Loucy (cell line): Measurements from ENCODE around the gene ABCC11.

Source experiments
- H2AFZ ChIP-seq: fragments of 200-600 bp; sonication (generic); 2 replicates; pipeline ENCODE4 v1.6.0; 2016; ENCODE audit warnings: antibody characterized with exemption, mild to moderate bottlenecking, low read length, moderate library complexity
- H3F3A ChIP-seq: fragments of 200-600 bp; 2 replicates; pipeline ENCODE4 v1.6.0; 2016; ENCODE audit warnings: antibody characterized with exemption, low read depth, mild to moderate bottlenecking
- H3K27me3 ChIP-seq: fragments of 200-600 bp; sonication (generic); 2 replicates; pipeline ENCODE4 v1.6.1; 2014; ENCODE audit warnings: low read length, mild to moderate bottlenecking; ENCODE audit not compliant: insufficient read depth, poor library complexity, severe bottlenecking
- H3K36me3 ChIP-seq: fragments of 200-600 bp; sonication (generic); 2 replicates; pipeline ENCODE4 v1.6.1; 2016; ENCODE audit warnings: low read length; ENCODE audit not compliant: insufficient read depth
- H3K4me1 ChIP-seq: fragments of 200-600 bp; sonication (generic); 2 replicates; pipeline ENCODE4 v1.5.1; 2014; ENCODE audit warnings: low read length, mild to moderate bottlenecking; ENCODE audit not compliant: insufficient read depth, poor library complexity, severe bottlenecking
- H3K4me2 ChIP-seq: fragments of 200-600 bp; sonication (generic); 2 replicates; pipeline ENCODE4 v1.6.0; 2014; ENCODE audit warnings: antibody characterized with exemption, low read length, low read depth, mild to moderate bottlenecking; ENCODE audit not compliant: poor library complexity, severe bottlenecking
- H3K4me3 ChIP-seq: fragments of 200-600 bp; sonication (generic); 2 replicates; pipeline ENCODE4 v1.5.1; 2014; ENCODE audit warnings: low read length, mild to moderate bottlenecking, mixed read lengths; ENCODE audit not compliant: poor library complexity, severe bottlenecking
- H3K79me2 ChIP-seq: fragments of 200-600 bp; sonication (generic); 2 replicates; pipeline ENCODE4 v1.6.1; 2014; ENCODE audit warnings: low read length; ENCODE audit not compliant: insufficient read depth
- H3K9ac ChIP-seq: fragments of 200-600 bp; sonication (generic); 2 replicates; pipeline ENCODE4 v1.6.0; 2014; ENCODE audit warnings: mild to moderate bottlenecking, low read depth, low read length, moderate library complexity; ENCODE audit not compliant: poor library complexity, severe bottlenecking
- H3K9me2 ChIP-seq: fragments of 200-600 bp; sonication (generic); replicated peaks from 2 replicates; pipeline ENCODE4 v1.6.1; 2016; ENCODE audit warnings: low read depth, low read length, mixed read lengths
- H3K9me3 ChIP-seq: fragments of 200-600 bp; sonication (generic); 2 replicates; pipeline ENCODE4 v1.6.1; 2014; ENCODE audit warnings: mild to moderate bottlenecking, antibody characterized with exemption, low read length, low read depth; ENCODE audit not compliant: insufficient read depth
- H4K20me1 ChIP-seq: fragments of 200-600 bp; sonication (generic); 2 replicates; pipeline ENCODE4 v1.6.0; 2014; ENCODE audit warnings: antibody characterized with exemption, low read length, mild to moderate bottlenecking; ENCODE audit not compliant: insufficient read depth, poor library complexity, severe bottlenecking
- EZH2phosphoT487 ChIP-seq: fragments of 200-600 bp; IDR thresholded peaks from 2 replicates; pipeline ENCODE4 v1.6.1; 2018; ENCODE audit warnings: antibody characterized with exemption, mild to moderate bottlenecking, moderate library complexity, borderline replicate concordance
- TF ChIP-seq, protein P1 (sequence below): fragments of 200-600 bp; sonication (generic); conservative IDR thresholded peaks from 2 replicates; pipeline ENCODE4 v1.5.1; 2014; ENCODE audit warnings: mild to moderate bottlenecking, antibody characterized with exemption, low read length

ABCC11 gene

GRCh38 chr16:48223490-48223889 is 23.8 kb downstream of the ABCC11 start:
- Histone ChIP-seq H3F3A (no peaks in the 10 kb centered on the region), H2AFZ (no peak overlapping the region), H3K4me3 (no peak overlapping the region), H3K4me1 (no peaks in the 10 kb centered on the region), H3K9me2 (no peaks in the 10 kb centered on the region), H3K4me2 (no peak overlapping the region), H3K9ac (no peak overlapping the region), H3K36me3 (no peaks in the 10 kb centered on the region), H3K9me3 (no peaks in the 10 kb centered on the region), H3K27me3 (no peaks in the 10 kb centered on the region), H3K79me2 (no peaks in the 10 kb centered on the region), H4K20me1 (no peaks in the 10 kb centered on the region)
- TF ChIP-seq, protein P1, sequence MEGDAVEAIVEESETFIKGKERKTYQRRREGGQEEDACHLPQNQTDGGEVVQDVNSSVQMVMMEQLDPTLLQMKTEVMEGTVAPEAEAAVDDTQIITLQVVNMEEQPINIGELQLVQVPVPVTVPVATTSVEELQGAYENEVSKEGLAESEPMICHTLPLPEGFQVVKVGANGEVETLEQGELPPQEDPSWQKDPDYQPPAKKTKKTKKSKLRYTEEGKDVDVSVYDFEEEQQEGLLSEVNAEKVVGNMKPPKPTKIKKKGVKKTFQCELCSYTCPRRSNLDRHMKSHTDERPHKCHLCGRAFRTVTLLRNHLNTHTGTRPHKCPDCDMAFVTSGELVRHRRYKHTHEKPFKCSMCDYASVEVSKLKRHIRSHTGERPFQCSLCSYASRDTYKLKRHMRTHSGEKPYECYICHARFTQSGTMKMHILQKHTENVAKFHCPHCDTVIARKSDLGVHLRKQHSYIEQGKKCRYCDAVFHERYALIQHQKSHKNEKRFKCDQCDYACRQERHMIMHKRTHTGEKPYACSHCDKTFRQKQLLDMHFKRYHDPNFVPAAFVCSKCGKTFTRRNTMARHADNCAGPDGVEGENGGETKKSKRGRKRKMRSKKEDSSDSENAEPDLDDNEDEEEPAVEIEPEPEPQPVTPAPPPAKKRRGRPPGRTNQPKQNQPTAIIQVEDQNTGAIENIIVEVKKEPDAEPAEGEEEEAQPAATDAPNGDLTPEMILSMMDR = no peak
- no peak for TF ChIP-seq EZH2phosphoT487

DNA sequence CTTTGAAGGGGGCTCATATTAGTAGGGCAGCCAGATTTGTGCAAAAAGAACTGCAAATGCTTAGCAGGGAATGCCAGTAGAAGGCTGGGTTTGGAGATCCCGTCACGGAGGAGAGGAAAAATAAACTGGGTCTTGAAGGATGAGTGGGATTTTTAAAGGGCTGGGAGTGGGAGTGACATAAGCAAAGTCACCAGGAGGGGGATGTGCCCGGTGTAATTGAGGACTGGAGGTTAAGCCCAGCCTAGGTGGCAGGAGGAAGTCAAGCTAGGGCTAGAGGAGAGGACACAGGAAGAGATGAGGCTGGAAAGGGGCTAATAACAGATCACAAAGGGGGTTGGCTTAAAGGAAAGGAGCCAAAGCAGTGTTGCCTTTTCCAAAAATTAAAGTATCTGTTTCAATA is 26.4 kb downstream of the ABCC11 start:
- Histone ChIP-seq H3K4me1 (no peaks in the 10 kb centered on the region), H3F3A (no peaks in the 10 kb centered on the region), H3K27me3 (peaks cover under 1% of the 10 kb centered on the region), H4K20me1 (no peaks in the 10 kb centered on the region), H2AFZ (no peak overlapping the region), H3K4me2 (no peak overlapping the region), H3K9me2 (no peaks in the 10 kb centered on the region), H3K9me3 (no peaks in the 10 kb centered on the region), H3K79me2 (no peaks in the 10 kb centered on the region), H3K36me3 (no peaks in the 10 kb centered on the region), H3K9ac (no peak overlapping the region), H3K4me3 (no peak overlapping the region)
- TF ChIP-seq, protein P1 = no peak
- no peak for TF ChIP-seq EZH2phosphoT487

GRCh38 chr16:48218473-48218872 is 28.9 kb downstream of the ABCC11 start:
- Histone ChIP-seq H3K9me2 (no peaks in the 10 kb centered on the region), H3K4me3 (no peak overlapping the region), H3K4me2 (no peak overlapping the region), H3K4me1 (no peaks in the 10 kb centered on the region), H3K79me2 (no peaks in the 10 kb centered on the region), H3K27me3 (peaks cover 4% of the 10 kb centered on the region), H2AFZ (no peak overlapping the region), H3K36me3 (no peaks in the 10 kb centered on the region), H3K9ac (no peak overlapping the region), H3F3A (no peaks in the 10 kb centered on the region), H4K20me1 (no peaks in the 10 kb centered on the region), H3K9me3 (no peaks in the 10 kb centered on the region)
- TF ChIP-seq, protein P1 = no peak
- no peak for TF ChIP-seq EZH2phosphoT487
